B cell (primary cell): Measurements from ENCODE around the gene SLC5A5.

Experiments used
- CTCF ChIP-seq: fragments of 200-600 bp; IDR thresholded peaks from one replicate; pipeline ENCODE4 v1.8.0; 2022; ENCODE audit warnings: antibody characterized with exemption, mild to moderate bottlenecking
- EZH2 ChIP-seq: IDR thresholded peaks from 2 replicates; pipeline ENCODE4 v1.6.1; 2012; ENCODE audit warnings: borderline replicate concordance, low read depth, mild to moderate bottlenecking, moderate library complexity, low read length; ENCODE audit not compliant: insufficient read depth, poor library complexity, severe bottlenecking

- TF ChIP-seq CTCF (no peak), EZH2 (no peak)
These were observed 4.7 kb upstream of the SLC5A5 start for GRCh38 chr19:17866964-17867486.
